GM10266 (cell line): ENCODE data around the gene NINL.

Experiments used
- DNase-seq: peaks from one replicate; pipeline ENCODE4 v3.0.0; 2012; ENCODE audit errors: extremely low spot score
- CTCF ChIP-seq: IDR thresholded peaks from 2 replicates; pipeline ENCODE4 v1.5.1; 2012; ENCODE audit warnings: mild to moderate bottlenecking, low read depth; ENCODE audit not compliant: control insufficient read depth, insufficient read depth; ENCODE audit errors: missing control alignments

Gene NINL

GRCh38 chr20:25571817-25572216 lies 13.5 kb downstream of the NINL start:
- no peak for TF ChIP-seq CTCF
- DNase-seq = no peak

GRCh38 chr20:25571240-25571639 lies 14.1 kb downstream of the NINL start:
- TF ChIP-seq CTCF = no peak
- no peak for DNase-seq

GRCh38 chr20:25570148-25570530 lies 15.2 kb downstream of the NINL start:
- DNase-seq = no peak
- no peak for TF ChIP-seq CTCF

GRCh38 chr20:25567286-25567685 lies 18.0 kb downstream of the NINL start:
- DNase-seq = no peak
- no peak for TF ChIP-seq CTCF

GRCh38 chr20:25566821-25567220 lies 18.5 kb downstream of the NINL start:
- no peak for DNase-seq
- no peak for TF ChIP-seq CTCF

- no peak for DNase-seq
- no peak for TF ChIP-seq CTCF
Observed at GRCh38 chr20:25565578-25566157, 19.7 kb downstream of the NINL start.

GRCh38 chr20:25563876-25564275 lies 21.5 kb downstream of the NINL start:
- DNase-seq = no peak
- no peak for TF ChIP-seq CTCF
